WTC11 (cell line): Measurements from ENCODE around the gene RASGRF2.

Experiments
- ESRRA ChIP-seq: sonication (generic); formaldehyde crosslinking; IDR thresholded peaks from 2 replicates; pipeline ENCODE4 v1.8.1; 2022; ENCODE audit warnings: mild to moderate bottlenecking, missing genetic modification reagents, borderline replicate concordance
- NR2C2 ChIP-seq: sonication (generic); formaldehyde crosslinking; IDR thresholded peaks from 2 replicates; pipeline ENCODE4 v1.8.0; 2022; ENCODE audit warnings: mild to moderate bottlenecking, missing genetic modification reagents
- SMAD3 ChIP-seq: sonication (generic); formaldehyde crosslinking; IDR thresholded peaks from 2 replicates; pipeline ENCODE4 v1.8.0; 2022; ENCODE audit warnings: missing genetic modification reagents, mild to moderate bottlenecking, borderline replicate concordance
- ZNF138 ChIP-seq: sonication (generic); formaldehyde crosslinking; conservative IDR thresholded peaks from 2 replicates; pipeline ENCODE4 v1.8.1; 2022; ENCODE audit warnings: mild to moderate bottlenecking, moderate library complexity, missing genetic modification reagents
- TF ChIP-seq, protein P1 (sequence below): fragments of 200-600 bp; IDR thresholded peaks from 2 replicates; pipeline ENCODE4 v1.8.0; 2022; ENCODE audit warnings: antibody characterized with exemption
- TF ChIP-seq, protein P2 (sequence below): sonication (generic); formaldehyde crosslinking; IDR thresholded peaks from 2 replicates; pipeline ENCODE4 v1.8.1; 2023; ENCODE audit warnings: mild to moderate bottlenecking, missing genetic modification reagents, moderate library complexity
- TF ChIP-seq, protein P3 (sequence below): sonication (generic); formaldehyde crosslinking; IDR thresholded peaks from 2 replicates; pipeline ENCODE4 v1.8.1; 2023; ENCODE audit warnings: mild to moderate bottlenecking, moderate library complexity, missing genetic modification reagents
- TF ChIP-seq, protein P4 (sequence below): sonication (generic); formaldehyde crosslinking; IDR thresholded peaks from 2 replicates; pipeline ENCODE4 v1.8.1; 2023; ENCODE audit warnings: mild to moderate bottlenecking, missing genetic modification reagents, moderate library complexity

DNA sequence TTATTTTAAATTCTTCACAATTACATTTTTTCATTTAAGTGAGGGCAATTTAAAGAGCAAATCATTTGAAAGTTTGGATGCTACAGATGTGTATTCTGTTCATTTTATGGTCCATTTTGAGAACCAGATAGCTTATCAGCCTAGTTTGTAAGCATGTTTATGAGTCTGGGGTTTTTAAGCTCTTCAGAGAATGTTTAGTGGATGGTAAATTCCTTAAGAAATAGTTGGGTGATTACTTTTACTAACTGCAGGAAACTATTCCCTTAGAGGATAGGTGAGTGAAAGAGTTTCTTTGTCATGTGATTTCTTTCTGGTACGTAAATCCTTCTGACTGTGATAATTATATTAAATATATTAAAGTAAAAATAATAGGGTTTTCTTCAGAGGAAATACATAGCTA is 17.6 kb downstream of the RASGRF2 start:
- TF ChIP-seq, protein P1, sequence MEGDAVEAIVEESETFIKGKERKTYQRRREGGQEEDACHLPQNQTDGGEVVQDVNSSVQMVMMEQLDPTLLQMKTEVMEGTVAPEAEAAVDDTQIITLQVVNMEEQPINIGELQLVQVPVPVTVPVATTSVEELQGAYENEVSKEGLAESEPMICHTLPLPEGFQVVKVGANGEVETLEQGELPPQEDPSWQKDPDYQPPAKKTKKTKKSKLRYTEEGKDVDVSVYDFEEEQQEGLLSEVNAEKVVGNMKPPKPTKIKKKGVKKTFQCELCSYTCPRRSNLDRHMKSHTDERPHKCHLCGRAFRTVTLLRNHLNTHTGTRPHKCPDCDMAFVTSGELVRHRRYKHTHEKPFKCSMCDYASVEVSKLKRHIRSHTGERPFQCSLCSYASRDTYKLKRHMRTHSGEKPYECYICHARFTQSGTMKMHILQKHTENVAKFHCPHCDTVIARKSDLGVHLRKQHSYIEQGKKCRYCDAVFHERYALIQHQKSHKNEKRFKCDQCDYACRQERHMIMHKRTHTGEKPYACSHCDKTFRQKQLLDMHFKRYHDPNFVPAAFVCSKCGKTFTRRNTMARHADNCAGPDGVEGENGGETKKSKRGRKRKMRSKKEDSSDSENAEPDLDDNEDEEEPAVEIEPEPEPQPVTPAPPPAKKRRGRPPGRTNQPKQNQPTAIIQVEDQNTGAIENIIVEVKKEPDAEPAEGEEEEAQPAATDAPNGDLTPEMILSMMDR = no peak
- TF ChIP-seq, protein P2, sequence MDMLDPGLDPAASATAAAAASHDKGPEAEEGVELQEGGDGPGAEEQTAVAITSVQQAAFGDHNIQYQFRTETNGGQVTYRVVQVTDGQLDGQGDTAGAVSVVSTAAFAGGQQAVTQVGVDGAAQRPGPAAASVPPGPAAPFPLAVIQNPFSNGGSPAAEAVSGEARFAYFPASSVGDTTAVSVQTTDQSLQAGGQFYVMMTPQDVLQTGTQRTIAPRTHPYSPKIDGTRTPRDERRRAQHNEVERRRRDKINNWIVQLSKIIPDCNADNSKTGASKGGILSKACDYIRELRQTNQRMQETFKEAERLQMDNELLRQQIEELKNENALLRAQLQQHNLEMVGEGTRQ (CRISPR knock-in tag) = no peak
- TF ChIP-seq NR2C2 (CRISPR knock-in tag) = no peak
- TF ChIP-seq, protein P3, sequence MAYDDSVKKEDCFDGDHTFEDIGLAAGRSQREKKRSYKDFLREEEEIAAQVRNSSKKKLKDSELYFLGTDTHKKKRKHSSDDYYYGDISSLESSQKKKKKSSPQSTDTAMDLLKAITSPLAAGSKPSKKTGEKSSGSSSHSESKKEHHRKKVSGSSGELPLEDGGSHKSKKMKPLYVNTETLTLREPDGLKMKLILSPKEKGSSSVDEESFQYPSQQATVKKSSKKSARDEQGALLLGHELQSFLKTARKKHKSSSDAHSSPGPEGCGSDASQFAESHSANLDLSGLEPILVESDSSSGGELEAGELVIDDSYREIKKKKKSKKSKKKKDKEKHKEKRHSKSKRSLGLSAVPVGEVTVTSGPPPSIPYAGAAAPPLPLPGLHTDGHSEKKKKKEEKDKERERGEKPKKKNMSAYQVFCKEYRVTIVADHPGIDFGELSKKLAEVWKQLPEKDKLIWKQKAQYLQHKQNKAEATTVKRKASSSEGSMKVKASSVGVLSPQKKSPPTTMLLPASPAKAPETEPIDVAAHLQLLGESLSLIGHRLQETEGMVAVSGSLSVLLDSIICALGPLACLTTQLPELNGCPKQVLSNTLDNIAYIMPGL (CRISPR knock-in tag) = no peak
- TF ChIP-seq, protein P4, sequence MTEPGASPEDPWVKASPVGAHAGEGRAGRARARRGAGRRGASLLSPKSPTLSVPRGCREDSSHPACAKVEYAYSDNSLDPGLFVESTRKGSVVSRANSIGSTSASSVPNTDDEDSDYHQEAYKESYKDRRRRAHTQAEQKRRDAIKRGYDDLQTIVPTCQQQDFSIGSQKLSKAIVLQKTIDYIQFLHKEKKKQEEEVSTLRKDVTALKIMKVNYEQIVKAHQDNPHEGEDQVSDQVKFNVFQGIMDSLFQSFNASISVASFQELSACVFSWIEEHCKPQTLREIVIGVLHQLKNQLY (CRISPR knock-in tag) = no peak
- no peak for TF ChIP-seq ESRRA (CRISPR knock-in tag)
- no peak for TF ChIP-seq SMAD3 (CRISPR knock-in tag)
- TF ChIP-seq ZNF138 (CRISPR knock-in tag) = no peak
